ENCODE measurements around the gene COTL1. TPM values are rescaled to one million over a fixed set of nuclear protein-coding genes. Genes with fewer than 3 reads are reported as not detected.

The COTL1 gene
- total RNA-seq, 4 donors from 2014 or later: 19.1 to 66.9 (median 29.4) TPM

- no peaks in the 10 kb centered on the region for H3K36me3 ChIP-seq
- H3K9me3 ChIP-seq: no peaks in the 10 kb centered on the region
- peak overlapping the region; percentile 48 to 69 for H3K4me3 ChIP-seq
- H3K27me3 ChIP-seq: no peaks in the 10 kb centered on the region
- TF ChIP-seq CTCF (IDR thresholded peaks at IDR 0.05) (no peak), POLR2A (IDR thresholded peaks at IDR 0.05) (no peak)
- H3K27ac ChIP-seq: peak overlapping the region; percentile 76 to 82
- intact Hi-C loops (cut with DNase I; ENCODE audit: low total_unique reads): no loop called here
- DNase-seq: no peak
- no peaks in the 10 kb centered on the region for H3K4me1 ChIP-seq
Observed at GRCh38 chr16:84649511-84649861, 31.6 kb upstream of the COTL1 start.

DNA sequence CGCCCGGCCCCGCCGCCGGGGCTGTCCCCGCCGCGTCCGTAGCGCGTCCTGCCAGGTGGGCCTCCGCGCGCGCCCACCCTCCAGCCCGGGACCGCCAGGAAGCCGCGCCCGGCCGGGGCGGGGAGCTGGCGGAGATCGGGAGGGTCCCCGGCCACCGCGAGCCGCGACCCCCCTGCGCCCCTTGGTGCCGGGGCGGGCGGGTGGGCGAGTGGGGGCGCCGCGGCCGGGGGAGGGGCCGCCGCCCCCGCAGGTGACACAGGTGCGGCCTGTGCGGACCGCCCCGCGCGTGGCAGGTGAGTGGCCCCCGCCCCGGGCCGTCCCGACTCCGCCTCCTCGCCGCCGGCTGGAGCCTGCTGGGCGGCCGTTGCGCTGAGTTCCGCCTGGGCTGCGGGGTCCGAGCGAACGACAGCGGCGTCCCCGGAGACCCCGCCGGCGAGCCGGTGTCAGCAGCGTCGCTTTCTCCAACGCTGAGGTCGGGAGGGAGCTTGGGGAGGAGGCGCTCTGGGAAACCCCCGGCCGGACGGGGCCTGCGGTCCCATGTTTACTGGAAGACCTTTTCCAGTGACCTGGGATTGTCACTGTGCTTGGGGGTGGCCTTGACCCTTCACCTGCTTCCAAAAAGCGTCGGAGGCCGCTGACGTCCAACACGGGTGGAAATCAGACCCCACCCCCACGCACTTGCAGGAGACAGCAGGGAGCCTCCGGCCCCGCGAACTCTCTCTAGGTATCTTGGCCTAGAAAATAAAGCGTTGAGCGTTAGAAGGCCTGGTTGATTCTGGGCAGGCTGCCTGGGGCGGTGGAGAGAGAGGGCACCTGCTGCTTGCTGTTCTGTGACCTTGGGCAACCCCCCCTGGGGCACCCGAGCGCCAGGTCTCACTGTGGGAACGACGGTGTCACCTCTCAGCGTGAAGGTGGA lies 31.0 kb upstream of the COTL1 start:
- Histone ChIP-seq H3K36me3 (no peaks in the 10 kb centered on the region), H3K9me3 (no peaks in the 10 kb centered on the region), H3K27me3 (no peaks in the 10 kb centered on the region), H3K4me1 (no peaks in the 10 kb centered on the region), H3K4me3 (peak overlapping the region; percentile 48 to 69), H3K27ac (peak overlapping the region; percentile 76 to 82)
- TF ChIP-seq POLR2A (IDR thresholded peaks at IDR 0.05): no peak
- intact Hi-C loops (cut with DNase I; ENCODE audit: low total_unique reads): no loop called here
- peak; percentile 36 to 42 for DNase-seq

- intact Hi-C loops (cut with DNase I; ENCODE audit: low total_unique reads): no loop called here
Observed at GRCh38 chr16:84647828-84648594, 30.1 kb upstream of the COTL1 start, which contains the start of gene KLHL36. TSS of gene KLHL36 (plus strand) at chr16:84648511. CDS start at chr16:84650868, 2,357 bp downstream.

GRCh38 chr16:84643674-84644073 lies 25.8 kb upstream of the COTL1 start:
- Histone ChIP-seq H3K4me3 (no peak overlapping the region), H3K9me3 (no peaks in the 10 kb centered on the region), H3K4me1 (peaks cover 7 to 8% of the 10 kb centered on the region in 2 donors), H3K36me3 (no peaks in the 10 kb centered on the region), H3K27ac (peak overlapping the region; percentile 47 to 65), H3K27me3 (no peaks in the 10 kb centered on the region)
- DNase-seq: no peak
- no peak for TF ChIP-seq CTCF (IDR thresholded peaks at IDR 0.05)
- intact Hi-C loops (cut with DNase I; ENCODE audit: low total_unique reads): no loop called here

More at GRCh38 chr16:84647828-84648594, 30.1 kb upstream of the COTL1 start, which contains the start of gene KLHL36:
- Histone ChIP-seq H3K36me3 (no peaks in the 10 kb centered on the region), H3K27ac (peak within 1 kb of the TSS; percentile 76 to 82), H3K4me3 (peak within 1 kb of the TSS; percentile 48 to 69), H3K4me1 (peaks cover 0 to 1% of the 10 kb centered on the region in 2 donors), H3K9me3 (no peaks in the 10 kb centered on the region), H3K27me3 (no peaks in the 10 kb centered on the region)
- DNase-seq: peak; percentile 40 to 73
- peak in 1 of 4 experiments; percentile 12 for TF ChIP-seq CTCF (IDR thresholded peaks at IDR 0.05)
- peak in 1 of 2 donors; percentile 49 for TF ChIP-seq POLR2A (IDR thresholded peaks at IDR 0.05)

GRCh38 chr16:84643180-84643583 lies 25.3 kb upstream of the COTL1 start:
- DNase-seq: peak; percentile 88 to 91
- Histone ChIP-seq H3K4me3 (no peak overlapping the region), H3K27ac (peak overlapping the region; percentile 65 to 74), H3K9me3 (no peaks in the 10 kb centered on the region), H3K27me3 (no peaks in the 10 kb centered on the region), H3K36me3 (no peaks in the 10 kb centered on the region), H3K4me1 (peaks cover 7 to 8% of the 10 kb centered on the region in 2 donors)
- TF ChIP-seq POLR2A (IDR thresholded peaks at IDR 0.05) (no peak), CTCF (IDR thresholded peaks at IDR 0.05) (peak in 1 of 4 experiments; percentile 7)
- intact Hi-C loops (cut with DNase I; ENCODE audit: low total_unique reads): no loop called here
